Measurements from ENCODE around the gene CLIC5.

The CLIC5 gene

GRCh38 chr6:46015119-46015968, at the start of gene CLIC5:
Gene CLIC5 (minus strand): TSS chr6:46015860. CDS start chr6:46015542, 318 bp downstream.
- H3K27me3 Mint-ChIP-seq = peaks cover 57% of the 10 kb centered on the region
- H3K27ac Mint-ChIP-seq = no peak within 1 kb of the TSS
- H3K4me3 Mint-ChIP-seq = peak within 1 kb of the TSS; percentile 59
- H3K9me3 Mint-ChIP-seq = peaks cover 12% of the 10 kb centered on the region
- intact Hi-C loops (cut with micrococcal nuclease) = no loop called here
- peaks cover 6% of the 10 kb centered on the region for H3K36me3 Mint-ChIP-seq (ENCODE audit: low read depth)
- peaks cover 15% of the 10 kb centered on the region for H3K4me1 Mint-ChIP-seq (ENCODE audit: low read depth)

GRCh38 chr6:46062991-46063390, 47.3 kb upstream of the CLIC5 start:
- Mint-ChIP-seq H3K36me3 (ENCODE audit: low read depth) (no peaks in the 10 kb centered on the region), H3K27me3 (no peaks in the 10 kb centered on the region), H3K27ac (no peak overlapping the region), H3K4me3 (no peak overlapping the region), H3K4me1 (ENCODE audit: low read depth) (peaks cover 5% of the 10 kb centered on the region), H3K9me3 (peaks cover 2% of the 10 kb centered on the region)
- intact Hi-C loops (cut with micrococcal nuclease) = no loop called here

GRCh38 chr6:46062312-46062711, 46.7 kb upstream of the CLIC5 start:
- peaks cover 5% of the 10 kb centered on the region for H3K4me1 Mint-ChIP-seq (ENCODE audit: low read depth)
- H3K27ac Mint-ChIP-seq = no peak overlapping the region
- no peaks in the 10 kb centered on the region for H3K27me3 Mint-ChIP-seq
- no peak overlapping the region for H3K4me3 Mint-ChIP-seq
- no peaks in the 10 kb centered on the region for H3K36me3 Mint-ChIP-seq (ENCODE audit: low read depth)
- peaks cover 9% of the 10 kb centered on the region for H3K9me3 Mint-ChIP-seq
- intact Hi-C loops (cut with micrococcal nuclease) = no loop called here

- peaks cover 17% of the 10 kb centered on the region for H3K9me3 Mint-ChIP-seq
- no peaks in the 10 kb centered on the region for H3K27me3 Mint-ChIP-seq
- intact Hi-C loops (cut with micrococcal nuclease) = no loop called here
- H3K36me3 Mint-ChIP-seq (ENCODE audit: low read depth) = no peaks in the 10 kb centered on the region
- no peak overlapping the region for H3K4me3 Mint-ChIP-seq
- H3K4me1 Mint-ChIP-seq (ENCODE audit: low read depth) = peaks cover 5% of the 10 kb centered on the region
- no peak overlapping the region for H3K27ac Mint-ChIP-seq
Measured at GRCh38 chr6:46061497-46061896, 45.8 kb upstream of the CLIC5 start.

GRCh38 chr6:46059608-46060007, 43.9 kb upstream of the CLIC5 start:
- Mint-ChIP-seq H3K27ac (no peak overlapping the region), H3K36me3 (ENCODE audit: low read depth) (no peaks in the 10 kb centered on the region), H3K27me3 (no peaks in the 10 kb centered on the region), H3K4me3 (no peak overlapping the region), H3K4me1 (ENCODE audit: low read depth) (peaks cover 5% of the 10 kb centered on the region), H3K9me3 (peaks cover 28% of the 10 kb centered on the region)
- intact Hi-C loops (cut with micrococcal nuclease) = no loop called here

- no peaks in the 10 kb centered on the region for H3K36me3 Mint-ChIP-seq (ENCODE audit: low read depth)
Measured at GRCh38 chr6:46058951-46059350, 43.3 kb upstream of the CLIC5 start.

GRCh38 chr6:46057792-46058191, 42.1 kb upstream of the CLIC5 start:
- Mint-ChIP-seq H3K4me3 (no peak overlapping the region), H3K27me3 (no peaks in the 10 kb centered on the region), H3K27ac (no peak overlapping the region), H3K9me3 (peaks cover 28% of the 10 kb centered on the region), H3K36me3 (ENCODE audit: low read depth) (no peaks in the 10 kb centered on the region), H3K4me1 (ENCODE audit: low read depth) (peaks cover 12% of the 10 kb centered on the region)
- intact Hi-C loops (cut with micrococcal nuclease) = no loop called here

More at GRCh38 chr6:46058951-46059350, 43.3 kb upstream of the CLIC5 start:
- Mint-ChIP-seq H3K27ac (no peak overlapping the region), H3K9me3 (peaks cover 28% of the 10 kb centered on the region), H3K27me3 (no peaks in the 10 kb centered on the region), H3K4me3 (no peak overlapping the region), H3K4me1 (ENCODE audit: low read depth) (peaks cover 5% of the 10 kb centered on the region)
- intact Hi-C loops (cut with micrococcal nuclease) = no loop called here

- no peak overlapping the region for H3K4me3 Mint-ChIP-seq
- H3K4me1 Mint-ChIP-seq (ENCODE audit: low read depth) = peaks cover 19% of the 10 kb centered on the region
- no peaks in the 10 kb centered on the region for H3K27me3 Mint-ChIP-seq
- H3K27ac Mint-ChIP-seq = no peak overlapping the region
- H3K36me3 Mint-ChIP-seq (ENCODE audit: low read depth) = no peaks in the 10 kb centered on the region
- peaks cover 28% of the 10 kb centered on the region for H3K9me3 Mint-ChIP-seq
- intact Hi-C loops (cut with micrococcal nuclease) = no loop called here
Measured at GRCh38 chr6:46056906-46057529, 41.4 kb upstream of the CLIC5 start.

- intact Hi-C loops (cut with micrococcal nuclease) = no loop called here
- peaks cover 16% of the 10 kb centered on the region for H3K4me1 Mint-ChIP-seq (ENCODE audit: low read depth)
Measured at GRCh38 chr6:46054516-46054915, 38.9 kb upstream of the CLIC5 start.

GRCh38 chr6:46053039-46053933, 37.6 kb upstream of the CLIC5 start:
- intact Hi-C loops (cut with micrococcal nuclease) = no loop called here
- Mint-ChIP-seq H3K4me3 (no peak overlapping the region), H3K27ac (no peak overlapping the region), H3K36me3 (ENCODE audit: low read depth) (no peaks in the 10 kb centered on the region), H3K4me1 (ENCODE audit: low read depth) (peaks cover 15% of the 10 kb centered on the region), H3K27me3 (peaks cover 1% of the 10 kb centered on the region), H3K9me3 (peaks cover 28% of the 10 kb centered on the region)

More at GRCh38 chr6:46054516-46054915, 38.9 kb upstream of the CLIC5 start:
- H3K9me3 Mint-ChIP-seq = peaks cover 28% of the 10 kb centered on the region
- no peak overlapping the region for H3K4me3 Mint-ChIP-seq
- no peak overlapping the region for H3K27ac Mint-ChIP-seq
- no peaks in the 10 kb centered on the region for H3K27me3 Mint-ChIP-seq
- H3K36me3 Mint-ChIP-seq (ENCODE audit: low read depth) = no peaks in the 10 kb centered on the region

- Mint-ChIP-seq H3K36me3 (ENCODE audit: low read depth) (no peaks in the 10 kb centered on the region), H3K27me3 (peaks cover 1% of the 10 kb centered on the region), H3K27ac (no peak overlapping the region), H3K9me3 (peaks cover 20% of the 10 kb centered on the region), H3K4me3 (no peak overlapping the region), H3K4me1 (ENCODE audit: low read depth) (peaks cover 15% of the 10 kb centered on the region)
- intact Hi-C loops (cut with micrococcal nuclease) = no loop called here
Measured at GRCh38 chr6:46052479-46052878, 36.8 kb upstream of the CLIC5 start.

GRCh38 chr6:46051962-46052361, 36.3 kb upstream of the CLIC5 start:
- Mint-ChIP-seq H3K4me1 (ENCODE audit: low read depth) (peaks cover 15% of the 10 kb centered on the region), H3K27ac (no peak overlapping the region)
- intact Hi-C loops (cut with micrococcal nuclease) = no loop called here

GRCh38 chr6:46050845-46051405, 35.3 kb upstream of the CLIC5 start:
- H3K27me3 Mint-ChIP-seq = peaks cover 1% of the 10 kb centered on the region
- H3K4me3 Mint-ChIP-seq = no peak overlapping the region
- no peaks in the 10 kb centered on the region for H3K36me3 Mint-ChIP-seq (ENCODE audit: low read depth)
- H3K27ac Mint-ChIP-seq = no peak overlapping the region
- peaks cover 15% of the 10 kb centered on the region for H3K4me1 Mint-ChIP-seq (ENCODE audit: low read depth)
- intact Hi-C loops (cut with micrococcal nuclease) = no loop called here
- peaks cover 5% of the 10 kb centered on the region for H3K9me3 Mint-ChIP-seq

More at GRCh38 chr6:46051962-46052361, 36.3 kb upstream of the CLIC5 start:
- Mint-ChIP-seq H3K36me3 (ENCODE audit: low read depth) (no peaks in the 10 kb centered on the region), H3K27me3 (peaks cover 1% of the 10 kb centered on the region), H3K9me3 (peaks cover 15% of the 10 kb centered on the region), H3K4me3 (no peak overlapping the region)

All from dendritic cell treated with granulocyte-macrophage colony-stimulating factor and Interleukin-4, amounts not matched to agents 40 ng/mL and 50 ng/mL, for 4 days (primary cell).